Endothelial cell of umbilical vein (primary cell): ENCODE measurements around the gene LTA4H. TPM values are rescaled to one million over a fixed set of nuclear protein-coding genes. Genes with fewer than 3 reads are reported as not detected.

Experiments used
- BruUV-seq: library from RNA; stranded (reverse); fragments of 400-500 nt; replicated peaks from 2 replicates; lab custom pipeline; 2021; lab: Mats Ljungman, UMichigan
- CTCF ChIA-PET: fragments of 300-600, 350-600 bp; sonication (Branson Sonifier 250); formaldehyde crosslinking; loops from one replicate; lab custom pipeline; 2021; ENCODE audit warnings: antibody characterized with exemption, inconsistent platforms; lab: Charles Lee
- POLR2A ChIA-PET: fragments of 300-600, 350-600 bp; sonication (Branson Sonifier 250); formaldehyde crosslinking; loops from one replicate; lab custom pipeline; 2021; ENCODE audit warnings: antibody characterized with exemption, inconsistent platforms; lab: Charles Lee
- DNase-seq: peaks from one replicate; pipeline ENCODE4 v3.0.0-alpha.2; 2011; ENCODE audit warnings: low read depth, low spot score
- FAIRE-seq: peaks from 2 replicates; lab custom pipeline; 2011; peaks lifted over from hg19 to GRCh38; lab: Jason Lieb, UNC
- H2AFZ ChIP-seq: 2 replicates; pipeline ENCODE4 v1.6.0; 2012; ENCODE audit warnings: low read depth, low read length, control low read depth, inconsistent platforms
- H3K27ac ChIP-seq: 2 replicates; pipeline ENCODE4 v1.5.1; 2011; ENCODE audit warnings: low read depth, mild to moderate bottlenecking, control low read depth, low read length, moderate library complexity; ENCODE audit not compliant: insufficient read depth
- H3K27me3 ChIP-seq, 2 experiments: 2 replicates each; pipeline versions ENCODE4 v1.6.0 to v1.6.1; 2011; ENCODE audit warnings: low read length in 2 of 2, mixed read lengths in 1 of 2; ENCODE audit not compliant: control insufficient read depth in 2 of 2, insufficient read depth in 2 of 2
- H3K36me3 ChIP-seq, 2 experiments: 2 replicates in 1 of 2; 3 replicates in 1 of 2; pipeline ENCODE4 v1.5.1; 2011; ENCODE audit warnings: low read length in 2 of 2, mild to moderate bottlenecking in 1 of 2, moderate library complexity in 1 of 2; ENCODE audit not compliant: control insufficient read depth in 2 of 2, insufficient read depth in 2 of 2; ENCODE audit errors: extremely low read depth in 1 of 2
- H3K4me1 ChIP-seq: 3 replicates; pipeline ENCODE4 v1.5.1; 2011; ENCODE audit warnings: mild to moderate bottlenecking, low read length; ENCODE audit not compliant: control insufficient read depth, insufficient read depth; ENCODE audit errors: extremely low read depth
- H3K4me2 ChIP-seq: 2 replicates; pipeline ENCODE4 v1.6.1; 2011; ENCODE audit warnings: low read length, control low read depth, mixed read lengths; ENCODE audit not compliant: insufficient read depth
- H3K4me3 ChIP-seq, 3 experiments: fragments of 200-600 bp in 1 of 3; sonication (generic), shearing (Covaris generic) in 1 of 3; replicated peaks in 1 of 3; 2 replicates each; pipeline ENCODE4 v1.5.1; 2011 to 2016; ENCODE audit warnings: control low read depth in 3 of 3, low read length in 3 of 3, mild to moderate bottlenecking in 2 of 3, inconsistent platforms in 1 of 3, low read depth in 1 of 3, moderate library complexity in 1 of 3; ENCODE audit not compliant: insufficient read depth in 1 of 3
- H3K79me2 ChIP-seq: 2 replicates; pipeline ENCODE4 v1.6.0; 2012; ENCODE audit warnings: low read length, inconsistent platforms; ENCODE audit not compliant: control insufficient read depth, insufficient read depth
- H3K9ac ChIP-seq: replicated peaks from 2 replicates; pipeline ENCODE3; 2011; ENCODE audit warnings: low read length, control low read depth; ENCODE audit not compliant: insufficient read depth; ENCODE audit errors: extremely low read depth
- H3K9me1 ChIP-seq: replicated peaks from 3 replicates; pipeline ENCODE4 v1.6.0; 2011; ENCODE audit warnings: mild to moderate bottlenecking, low read length; ENCODE audit not compliant: control insufficient read depth, insufficient read depth; ENCODE audit errors: extremely low read depth
- H3K9me3 ChIP-seq: replicated peaks from 2 replicates; pipeline ENCODE4 v1.5.1; 2012; ENCODE audit warnings: low read length, inconsistent platforms; ENCODE audit not compliant: control insufficient read depth, insufficient read depth
- H4K20me1 ChIP-seq: replicated peaks from 2 replicates; pipeline ENCODE3; 2011; ENCODE audit warnings: mild to moderate bottlenecking, low read length; ENCODE audit not compliant: control insufficient read depth, insufficient read depth; ENCODE audit errors: extremely low read depth
- EZH2 ChIP-seq: IDR thresholded peaks from 2 replicates; pipeline ENCODE4 v1.6.1; 2012; ENCODE audit warnings: borderline replicate concordance, low read depth, mild to moderate bottlenecking, moderate library complexity, low read length, inconsistent platforms; ENCODE audit not compliant: severe bottlenecking
- FOS ChIP-seq: IDR thresholded peaks from 2 replicates; pipeline ENCODE4 v1.6.1; 2011; ENCODE audit warnings: mild to moderate bottlenecking, low read length, moderate library complexity, borderline replicate concordance; ENCODE audit not compliant: insufficient read depth
- GATA2 ChIP-seq: IDR thresholded peaks from 2 replicates; pipeline ENCODE4 v1.7.0; 2011; ENCODE audit warnings: low read depth, mild to moderate bottlenecking, moderate library complexity, mixed read lengths, low read length; ENCODE audit not compliant: insufficient read length, insufficient read depth
- JUN ChIP-seq: IDR thresholded peaks from 2 replicates; pipeline ENCODE4 v1.6.1; 2011; ENCODE audit warnings: borderline replicate concordance, low read depth; ENCODE audit not compliant: insufficient read length, insufficient read depth
- MYC ChIP-seq: IDR thresholded peaks from one replicate; pipeline ENCODE4 v1.6.1; 2011; ENCODE audit warnings: mild to moderate bottlenecking, low read depth, low read length
- POLR2A ChIP-seq: IDR thresholded peaks from 2 replicates; pipeline ENCODE4 v1.6.1; 2012; ENCODE audit warnings: low read depth, mild to moderate bottlenecking, control low read depth, low read length
- POLR2AphosphoS5 ChIP-seq: IDR thresholded peaks from 2 replicates; pipeline ENCODE4 v1.6.1; 2012; ENCODE audit warnings: low read depth, mild to moderate bottlenecking, control low read depth, low read length, moderate library complexity; ENCODE audit not compliant: insufficient read depth
- dilution Hi-C: fragments of 300-500 bp; cut with MboI; formaldehyde crosslinking; loops from one replicate; pipeline ENCODE4 v1.15.0; 2019; ENCODE audit warnings: low sequenced_read_pairs; ENCODE audit not compliant: extremely low pct_ligation_motif_present
- intact Hi-C: fragments of 100-400 bp; cut with micrococcal nuclease; formaldehyde crosslinking; loops from one replicate; pipeline ENCODE4 v1.10.0; 2022
- polyA plus RNA-seq, 4 experiments: library from polyadenylated mRNA; depleted of rRNA in 3 of 4; stranded (reverse) in 3 of 4; unstranded in 1 of 4; fragments of >200 nt; gene quantifications; 2 replicates each; pipeline versions ENCODE4 v1.2.1 to v1.2.3, GENCODE V29; 2011 to 2012; ENCODE audit warnings: missing spikeins in 1 of 4
- total RNA-seq: library from RNA; stranded (reverse); gene quantifications from 2 replicates; pipeline ENCODE4 v1.2.3, GENCODE V29; 2021
- TF ChIP-seq, protein P1 (sequence below), 2 donors: IDR thresholded peaks; 1 replicate in 1 of 2; 2 replicates in 1 of 2; pipeline ENCODE4 v1.5.1; 2011; ENCODE audit warnings: low read length in 2 of 2, mild to moderate bottlenecking in 2 of 2, moderate library complexity in 2 of 2, control low read depth in 1 of 2, inconsistent platforms in 1 of 2, low read depth in 1 of 2; ENCODE audit not compliant: insufficient read depth in 1 of 2; ENCODE audit errors: extremely low read depth in 1 of 2
- TF ChIP-seq, protein P2 (sequence below): IDR thresholded peaks from 2 replicates; pipeline ENCODE4 v1.6.1; 2011; ENCODE audit not compliant: insufficient read depth, insufficient read length

The LTA4H gene
- total and polyA plus RNA-seq, 2 donors (not counting 3 experiments of a cell fraction or from before 2014, with no cell fraction given): 77.1 to 85.2 TPM

DNA sequence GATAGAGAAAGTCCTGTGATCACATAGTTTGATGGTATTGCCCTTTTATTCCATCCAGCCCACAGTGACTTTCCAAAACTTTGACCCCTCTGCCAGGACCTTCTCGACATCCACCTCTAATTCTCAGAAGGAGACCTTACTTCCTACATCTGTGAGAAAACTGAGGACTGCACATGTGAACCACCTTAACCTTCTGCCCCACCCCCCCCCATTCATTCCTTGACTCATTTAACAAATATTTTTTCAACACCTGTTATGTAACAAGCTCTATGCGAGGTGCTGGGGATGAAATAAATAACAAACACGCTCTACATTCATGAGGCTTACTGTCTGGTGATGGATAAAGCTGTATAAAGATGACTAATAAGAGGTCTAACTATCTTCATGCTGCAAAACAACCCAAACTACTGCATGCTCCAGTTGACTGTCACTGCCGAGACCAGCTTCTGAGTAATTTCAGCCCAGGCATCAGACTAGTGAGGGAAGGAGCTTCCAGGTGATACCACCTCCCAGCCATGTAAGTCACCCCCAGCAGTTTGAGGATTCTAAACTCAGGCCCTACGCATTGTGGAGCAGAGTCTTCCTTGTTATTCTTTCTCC, 37.4 kb downstream of the LTA4H start:
- no peak for FAIRE-seq
- CTCF ChIA-PET: interaction anchor here (0.6 to 4.8 kb wide), 31 partner anchors 9 to 1494 kb away, joined by 3 to 126 read pairs (median 4); partner anchors contain the start of genes AMDHD1 and CCDC38
- H3K9me3 ChIP-seq: no peaks in the 10 kb centered on the region
- no peak overlapping the region for H3K27ac ChIP-seq
- H3K4me2 ChIP-seq: no peak overlapping the region
- peaks cover 0 to 1% of the 10 kb centered on the region in 2 experiments for H3K27me3 ChIP-seq
- H3K4me1 ChIP-seq: no peaks in the 10 kb centered on the region
- dilution Hi-C loops (no loop called here), intact Hi-C loops (loop anchor here (1.0 to 2.0 kb wide), 3 partner anchors 80 to 415 kb away; no protein-coding TSS in a partner anchor)
- no TSS peak for BruUV-seq
- H3K9me1 ChIP-seq: no peaks in the 10 kb centered on the region
- POLR2A ChIA-PET: no interaction called here
- no peak for TF ChIP-seq POLR2AphosphoS5
- TF ChIP-seq POLR2A: no peak
- TF ChIP-seq MYC: no peak
- TF ChIP-seq, protein P1, sequence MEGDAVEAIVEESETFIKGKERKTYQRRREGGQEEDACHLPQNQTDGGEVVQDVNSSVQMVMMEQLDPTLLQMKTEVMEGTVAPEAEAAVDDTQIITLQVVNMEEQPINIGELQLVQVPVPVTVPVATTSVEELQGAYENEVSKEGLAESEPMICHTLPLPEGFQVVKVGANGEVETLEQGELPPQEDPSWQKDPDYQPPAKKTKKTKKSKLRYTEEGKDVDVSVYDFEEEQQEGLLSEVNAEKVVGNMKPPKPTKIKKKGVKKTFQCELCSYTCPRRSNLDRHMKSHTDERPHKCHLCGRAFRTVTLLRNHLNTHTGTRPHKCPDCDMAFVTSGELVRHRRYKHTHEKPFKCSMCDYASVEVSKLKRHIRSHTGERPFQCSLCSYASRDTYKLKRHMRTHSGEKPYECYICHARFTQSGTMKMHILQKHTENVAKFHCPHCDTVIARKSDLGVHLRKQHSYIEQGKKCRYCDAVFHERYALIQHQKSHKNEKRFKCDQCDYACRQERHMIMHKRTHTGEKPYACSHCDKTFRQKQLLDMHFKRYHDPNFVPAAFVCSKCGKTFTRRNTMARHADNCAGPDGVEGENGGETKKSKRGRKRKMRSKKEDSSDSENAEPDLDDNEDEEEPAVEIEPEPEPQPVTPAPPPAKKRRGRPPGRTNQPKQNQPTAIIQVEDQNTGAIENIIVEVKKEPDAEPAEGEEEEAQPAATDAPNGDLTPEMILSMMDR (IDR thresholded peaks at IDR 0.05; ENCODE audit: extremely low read depth in 1 of 2, insufficient read depth in 1 of 2, low read depth in 1 of 2, low read length in 2 of 2): no peak
- TF ChIP-seq EZH2: no peak
- TF ChIP-seq, protein P2, sequence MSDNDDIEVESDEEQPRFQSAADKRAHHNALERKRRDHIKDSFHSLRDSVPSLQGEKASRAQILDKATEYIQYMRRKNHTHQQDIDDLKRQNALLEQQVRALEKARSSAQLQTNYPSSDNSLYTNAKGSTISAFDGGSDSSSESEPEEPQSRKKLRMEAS: no peak
- TF ChIP-seq FOS: no peak
- TF ChIP-seq JUN: no peak
- TF ChIP-seq GATA2: no peak
- no peaks in the 10 kb centered on the region for H4K20me1 ChIP-seq
- peaks cover 4% of the 10 kb centered on the region in 2 experiments for H3K36me3 ChIP-seq
- H3K9ac ChIP-seq: no peak overlapping the region
- no peak overlapping the region for H3K4me3 ChIP-seq
- no peak for DNase-seq
- H2AFZ ChIP-seq: no peak overlapping the region
- no peaks in the 10 kb centered on the region for H3K79me2 ChIP-seq
